Stimulated activated CD4-positive, alpha-beta T cell treated with anti-CD3 and anti-CD28 coated beads, TNF-alpha, amount 100 ng/mL, for 24 hours (primary cell): ENCODE results near the gene UNC5C.

Source experiments
- DNase-seq, 3 experiments: peaks; one replicate each; pipeline ENCODE4 v3.0.0-alpha.2; 2020; ENCODE audit warnings: low read depth in 3 of 3

Gene UNC5C

DNA sequence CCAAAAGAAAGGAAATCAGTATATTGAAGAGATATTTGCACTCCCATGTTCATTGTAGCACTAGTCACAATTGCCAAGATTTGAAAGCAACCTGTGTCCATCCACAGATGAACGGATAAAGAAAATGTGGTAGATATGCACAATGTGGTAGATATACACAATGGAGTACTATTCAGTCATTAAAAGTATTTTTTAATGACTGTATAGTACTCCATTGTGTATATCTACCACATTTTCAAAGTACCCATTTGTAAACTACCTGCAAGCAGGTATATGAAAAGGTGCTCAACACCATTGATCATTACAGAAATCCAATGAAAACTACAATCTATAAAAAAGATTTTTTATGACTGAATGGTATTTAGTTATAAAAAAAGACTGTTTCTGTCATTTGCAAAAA lies 200.4 kb downstream of the UNC5C start:
- no peak for DNase-seq

DNA sequence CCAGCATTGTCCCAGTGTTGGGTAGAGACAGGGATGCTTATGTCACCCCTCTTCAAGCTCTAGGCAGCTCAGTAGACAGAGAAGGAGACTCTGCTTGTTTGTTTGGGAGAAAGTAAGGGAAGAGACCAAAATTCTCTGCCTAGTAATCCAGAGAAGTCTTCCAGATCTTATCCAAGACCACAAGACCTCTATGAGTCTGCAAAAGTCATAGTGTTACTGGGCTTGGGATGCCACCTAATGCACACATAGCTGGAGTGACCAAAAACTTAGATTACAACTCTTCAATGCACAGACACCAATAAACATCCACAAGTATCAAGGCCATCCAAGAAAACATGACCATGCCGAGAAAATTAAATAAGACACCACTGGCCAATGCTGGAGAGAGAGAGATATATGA lies 205.5 kb downstream of the UNC5C start:
- no peak for DNase-seq

DNA sequence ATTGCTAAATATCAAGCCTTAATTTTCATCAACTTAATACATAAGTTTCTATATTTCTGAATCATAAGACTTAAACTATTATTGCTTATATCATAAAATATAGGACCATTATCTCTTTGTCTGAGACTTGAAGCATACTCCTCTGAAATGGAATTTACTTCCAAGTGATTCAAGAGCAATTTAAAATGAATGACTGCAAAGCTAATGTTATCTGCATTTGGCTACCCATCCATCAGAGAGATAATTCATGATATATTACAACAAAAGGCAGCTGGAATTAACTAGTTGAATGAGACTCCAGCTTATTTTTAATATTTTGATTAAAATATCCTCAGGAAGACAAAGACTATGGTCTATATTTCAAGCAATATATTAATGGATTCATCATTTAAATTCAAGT lies 208.6 kb downstream of the UNC5C start:
- no peak for DNase-seq

DNA sequence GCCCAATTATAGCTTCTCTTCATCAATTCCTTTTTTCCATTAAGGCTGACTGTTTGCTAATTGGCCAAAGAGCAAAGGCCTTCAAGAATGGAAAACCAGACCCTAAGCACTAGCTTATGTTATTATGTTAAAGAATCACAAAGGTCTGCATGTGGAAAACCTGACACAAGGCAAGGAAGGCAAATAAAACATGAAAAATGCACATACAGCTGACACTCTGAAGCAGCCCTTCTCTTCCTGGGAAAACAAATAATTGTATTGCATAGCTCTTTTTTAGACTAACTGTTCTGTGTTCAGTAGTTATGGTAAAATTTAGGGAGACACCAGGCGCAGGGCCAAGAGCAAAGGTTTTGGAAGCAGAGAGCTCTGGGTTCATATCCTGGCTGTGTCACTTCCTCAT lies 223.1 kb downstream of the UNC5C start:
- no peak for DNase-seq

DNA sequence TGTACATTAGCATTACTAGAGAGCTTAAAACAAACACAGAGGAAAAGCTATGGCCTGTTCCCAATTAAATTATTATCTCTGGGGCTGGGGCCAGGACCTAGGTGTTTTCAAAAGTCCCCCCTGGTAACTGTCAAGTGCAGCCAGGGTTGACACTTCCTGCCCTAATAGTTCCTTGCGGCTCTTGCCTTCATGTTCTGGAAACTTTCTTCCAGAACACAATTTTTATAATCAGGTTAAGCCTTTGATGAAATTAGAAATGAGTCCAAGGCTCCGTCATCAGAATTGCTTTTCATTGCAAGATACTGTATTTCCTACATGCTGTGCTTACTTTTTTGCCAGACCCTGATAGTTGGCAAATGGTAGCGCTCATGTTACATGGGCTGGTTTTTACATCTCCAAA lies 229.6 kb downstream of the UNC5C start:
- no peak for DNase-seq

DNA sequence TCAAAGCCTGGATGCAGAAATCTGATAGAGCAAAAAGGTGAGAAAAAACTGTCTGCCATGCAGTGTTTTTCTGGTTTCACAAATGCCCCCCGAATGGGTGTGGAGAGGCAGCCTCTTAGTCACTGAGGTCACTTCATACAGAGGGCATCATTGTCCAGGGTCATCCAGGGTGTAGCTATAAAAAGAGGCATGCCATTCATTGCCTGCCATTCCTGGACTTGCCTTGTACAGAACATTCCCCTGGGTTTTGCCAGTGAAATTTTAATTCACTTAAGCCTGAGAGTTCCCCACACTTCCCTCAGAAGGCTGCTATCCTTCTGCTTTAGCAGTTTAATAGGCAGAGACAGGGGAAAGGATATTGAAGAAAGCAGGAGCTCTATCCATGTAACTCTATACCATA lies 230.3 kb downstream of the UNC5C start:
- no peak for DNase-seq

DNA sequence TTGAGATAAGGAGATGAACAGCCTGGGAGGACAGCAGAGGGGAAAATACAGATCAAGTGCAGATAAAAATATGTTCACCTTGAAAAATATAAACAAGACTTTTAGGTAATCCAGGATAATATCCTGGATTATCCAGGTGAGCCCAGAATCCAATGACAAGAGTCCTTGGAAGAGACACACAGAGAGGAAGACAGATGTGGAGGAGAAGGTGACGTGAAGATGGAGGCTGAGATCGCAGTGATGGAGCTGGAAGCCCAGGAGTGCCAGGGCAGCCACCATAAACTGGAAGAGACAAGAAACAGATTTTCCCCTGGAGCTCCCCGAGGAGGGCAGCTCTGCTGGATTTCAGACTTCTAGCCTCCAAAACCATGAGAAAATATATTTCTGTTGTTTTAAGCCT lies 230.7 kb downstream of the UNC5C start:
- DNase-seq = no peak

DNA sequence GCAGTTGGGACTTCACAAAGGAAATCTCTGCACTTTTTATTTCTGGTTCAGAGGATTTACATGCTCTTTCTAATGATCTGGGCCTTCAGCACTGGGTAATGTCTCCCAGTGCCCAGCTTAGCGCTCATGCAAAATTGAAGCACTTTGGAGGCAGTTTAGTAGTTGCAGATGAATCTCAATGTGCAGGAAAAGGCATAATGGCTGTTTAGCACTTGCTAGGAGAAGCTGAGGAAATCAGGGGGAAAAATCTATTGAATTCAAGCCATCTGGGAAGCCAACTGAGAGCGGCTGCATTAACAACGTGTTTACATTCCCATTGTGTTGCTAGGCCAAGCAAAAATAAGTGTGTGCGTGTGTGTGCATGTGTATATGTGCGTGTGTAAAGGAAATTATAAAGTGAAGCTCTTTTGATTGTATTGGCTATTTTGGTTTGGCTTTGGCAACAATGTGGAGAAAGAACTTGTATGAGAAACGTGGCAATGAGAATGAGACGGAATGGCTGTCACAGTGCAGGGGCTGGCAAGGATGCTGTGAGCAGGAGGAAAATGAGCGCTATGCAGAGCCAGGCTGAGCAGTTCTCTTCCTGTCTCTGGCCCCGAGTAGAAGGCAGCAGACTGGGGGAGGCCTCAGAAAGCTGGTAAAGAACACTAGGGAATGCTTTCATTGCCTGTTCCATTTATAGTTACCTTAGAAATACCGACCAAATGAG lies 231.5 kb downstream of the UNC5C start:
- DNase-seq = no peak

DNA sequence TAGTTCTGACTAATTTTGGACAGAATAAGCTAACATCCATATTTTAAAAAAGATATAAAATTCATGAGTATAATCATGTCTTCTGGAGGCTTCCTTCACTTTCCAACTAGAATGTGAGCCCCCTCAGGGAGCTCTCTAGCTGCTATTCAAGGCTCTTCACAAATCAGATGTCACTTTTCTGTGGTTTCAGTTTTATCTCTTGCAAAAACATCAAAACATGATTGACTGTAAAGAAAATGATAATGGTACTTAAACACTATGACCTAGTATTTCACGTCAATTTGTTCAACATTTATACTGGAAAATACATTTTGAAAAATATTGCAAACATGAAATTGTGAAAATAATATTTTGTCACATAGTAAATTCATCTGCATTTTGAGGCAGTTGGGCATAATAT lies 234.2 kb downstream of the UNC5C start:
- DNase-seq = no peak

DNA sequence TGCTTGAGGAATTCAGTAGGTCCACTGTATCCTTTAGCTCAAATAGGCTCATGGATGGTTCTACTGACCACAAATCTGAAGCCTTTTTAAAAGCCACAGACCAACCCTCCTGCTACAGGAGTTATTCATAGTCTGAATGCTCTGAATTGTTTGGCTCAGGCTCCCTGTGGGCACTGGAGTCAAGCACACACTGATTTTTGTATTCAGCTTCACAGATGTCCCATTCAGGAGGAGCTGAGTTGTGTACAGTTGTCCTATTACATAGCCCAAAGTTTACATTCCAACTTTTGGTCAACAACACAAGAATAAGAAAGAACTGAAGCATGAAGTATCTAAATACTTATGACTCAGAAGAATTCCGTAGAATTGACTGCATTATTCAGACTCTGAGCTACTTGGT lies 243.9 kb downstream of the UNC5C start:
- DNase-seq = no peak

DNA sequence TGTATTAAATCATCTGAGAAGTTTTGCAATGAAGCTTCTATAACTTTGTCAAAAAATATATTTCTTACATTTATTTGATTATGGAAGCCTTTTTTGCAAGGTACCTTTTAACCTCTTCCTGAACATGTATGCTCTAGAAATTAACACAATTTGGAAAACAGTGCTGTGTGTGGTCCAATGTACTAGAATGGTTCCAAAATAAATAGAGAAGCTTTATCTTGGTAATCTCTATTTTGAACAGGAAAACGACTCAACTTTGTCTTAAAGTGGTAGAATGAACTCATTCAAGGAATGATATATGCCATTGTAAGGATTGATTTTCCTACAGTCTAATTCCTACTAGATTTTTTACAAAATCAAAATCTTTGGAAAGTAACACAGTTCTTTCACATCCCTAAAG lies 248.5 kb downstream of the UNC5C start:
- DNase-seq = no peak

DNA sequence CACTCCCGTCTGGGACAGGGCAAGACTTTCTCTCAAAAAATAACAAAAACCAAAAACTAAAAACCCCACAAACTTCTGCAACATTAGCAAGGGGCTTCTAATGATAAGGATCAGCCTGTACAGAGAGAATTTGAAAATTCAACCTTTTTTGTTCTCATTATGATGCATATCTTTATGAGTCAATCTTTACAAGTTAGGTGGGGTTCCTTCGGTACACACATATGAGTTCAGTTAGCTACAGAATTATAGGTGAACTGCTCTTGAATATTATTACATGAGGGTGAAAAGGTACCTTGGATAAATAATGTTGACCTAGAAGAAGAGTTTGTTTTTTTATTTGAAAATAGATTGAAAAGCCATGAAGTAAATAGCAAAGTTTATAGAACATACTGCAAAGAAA lies 252.7 kb downstream of the UNC5C start:
- DNase-seq = no peak

DNA sequence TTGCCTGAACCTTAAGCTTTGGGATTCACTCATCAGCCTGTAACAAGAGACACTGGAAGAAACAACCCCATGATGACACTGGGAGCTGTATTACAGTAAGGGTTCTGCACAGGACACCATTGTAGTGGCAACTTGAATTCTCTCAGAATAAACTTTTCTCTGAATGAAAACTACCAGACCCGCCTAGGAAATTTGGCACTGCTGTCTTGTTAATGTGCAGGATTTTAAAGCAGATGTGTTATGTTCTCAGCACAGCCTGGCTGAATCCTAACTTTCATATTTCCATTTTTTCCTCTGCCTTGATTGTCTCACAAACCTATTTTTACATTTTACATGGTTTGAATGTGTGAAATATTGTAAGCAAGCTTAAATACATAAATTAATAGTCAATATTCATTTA lies 253.6 kb downstream of the UNC5C start:
- no peak for DNase-seq

DNA sequence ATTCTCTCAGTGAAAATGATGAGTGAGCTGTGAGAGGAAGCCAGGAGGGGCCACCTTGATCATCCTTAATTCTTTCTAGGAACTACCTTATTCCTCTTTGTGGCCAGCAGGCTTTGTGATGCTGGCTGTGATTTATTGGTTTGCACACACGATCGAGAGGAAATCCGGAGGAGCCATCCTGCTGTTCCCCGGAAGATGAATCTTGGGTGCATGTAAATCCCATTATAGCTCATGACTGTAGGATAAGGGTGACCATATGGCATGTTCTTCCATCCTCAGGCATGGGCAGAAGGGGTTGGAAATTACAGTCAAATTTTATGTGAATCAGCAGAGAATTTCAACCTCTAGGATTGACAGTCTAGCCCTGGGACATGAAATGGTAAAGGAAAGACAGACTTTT lies 254.5 kb downstream of the UNC5C start:
- DNase-seq = no peak

DNA sequence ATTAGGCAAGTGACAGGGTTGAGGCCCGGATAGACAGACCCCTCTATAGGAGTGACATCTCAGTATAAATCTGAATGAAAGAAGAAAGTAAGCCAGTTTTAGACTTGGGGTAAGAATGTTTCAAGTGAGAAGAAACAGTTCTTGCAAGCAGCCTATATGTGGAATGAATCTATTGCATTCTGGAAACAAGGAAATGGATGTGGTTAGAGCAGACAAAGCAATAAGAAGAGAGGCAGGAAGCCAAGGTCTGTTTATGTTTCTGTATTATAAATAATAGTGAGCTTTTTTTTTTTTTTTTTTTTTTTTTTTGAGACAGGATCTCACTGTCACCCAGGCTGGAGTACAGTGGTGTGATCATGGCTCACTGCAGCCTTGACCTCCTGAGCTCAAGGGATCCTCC lies 255.8 kb downstream of the UNC5C start:
- DNase-seq = no peak

DNA sequence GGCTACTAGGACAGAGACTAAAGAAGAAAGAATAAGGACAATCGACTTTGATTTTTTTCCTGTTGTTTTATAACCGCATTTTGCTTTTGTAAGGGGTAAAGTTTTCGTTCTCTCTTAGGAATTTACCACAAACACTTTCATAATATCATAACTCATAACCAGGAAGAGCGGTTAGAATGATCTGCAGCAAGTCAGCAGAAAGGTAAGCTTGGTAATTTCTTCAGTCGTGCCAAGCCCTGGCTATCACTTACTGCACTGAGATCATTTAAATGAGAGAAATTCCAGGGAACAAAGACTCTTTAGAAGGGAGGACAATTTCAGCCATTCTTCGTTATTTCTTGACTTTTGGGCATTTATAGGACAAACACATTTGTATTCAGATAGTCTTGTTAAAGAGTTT lies 258.1 kb downstream of the UNC5C start:
- no peak for DNase-seq

DNA sequence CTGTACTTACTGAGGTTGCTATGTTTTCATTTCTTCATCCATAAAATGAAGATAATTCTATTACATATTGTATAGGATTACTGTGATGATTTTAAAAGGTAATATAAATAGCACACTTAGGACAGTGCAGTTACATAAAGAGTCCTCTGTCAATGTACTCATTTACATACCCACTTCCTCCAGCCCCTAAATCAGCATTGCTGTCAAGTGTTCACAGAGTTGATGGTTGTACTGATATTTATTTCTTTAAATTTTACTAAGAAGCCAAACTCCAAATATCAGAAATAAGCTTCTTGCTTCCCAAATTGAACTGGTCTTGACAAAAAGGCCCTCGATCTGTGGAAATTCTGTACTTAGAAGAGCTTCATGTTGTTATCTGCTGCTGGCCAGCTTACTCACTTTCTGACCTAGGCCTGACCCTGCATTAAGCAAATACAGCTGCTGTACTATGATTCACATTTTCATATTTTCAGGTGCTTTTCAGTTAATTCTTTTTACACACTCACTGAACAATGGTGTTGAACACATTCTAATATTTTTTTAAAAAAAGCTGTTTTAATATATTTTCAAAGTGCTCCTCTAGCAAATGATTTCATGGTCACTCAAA lies 259.6 kb downstream of the UNC5C start:
- DNase-seq = no peak

DNA sequence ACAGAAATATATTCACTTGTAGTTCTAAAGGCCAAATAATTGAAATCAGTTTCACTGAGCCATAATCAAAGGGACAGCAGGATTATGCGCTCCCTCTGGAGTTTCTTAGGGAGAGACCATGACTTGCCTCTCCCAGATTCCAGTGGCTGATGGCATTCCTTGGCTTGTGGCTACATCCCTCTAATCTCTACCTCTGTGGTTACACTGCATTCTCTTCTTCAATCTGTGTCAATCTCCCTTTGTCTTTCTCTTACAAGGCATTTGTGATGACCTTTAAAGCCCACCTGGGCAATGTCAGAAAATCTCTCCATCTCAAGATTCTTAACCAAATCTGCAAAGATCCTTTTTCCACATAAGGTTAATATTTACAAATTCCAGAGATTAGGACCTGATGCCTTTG lies 260.2 kb downstream of the UNC5C start:
- no peak for DNase-seq

DNA sequence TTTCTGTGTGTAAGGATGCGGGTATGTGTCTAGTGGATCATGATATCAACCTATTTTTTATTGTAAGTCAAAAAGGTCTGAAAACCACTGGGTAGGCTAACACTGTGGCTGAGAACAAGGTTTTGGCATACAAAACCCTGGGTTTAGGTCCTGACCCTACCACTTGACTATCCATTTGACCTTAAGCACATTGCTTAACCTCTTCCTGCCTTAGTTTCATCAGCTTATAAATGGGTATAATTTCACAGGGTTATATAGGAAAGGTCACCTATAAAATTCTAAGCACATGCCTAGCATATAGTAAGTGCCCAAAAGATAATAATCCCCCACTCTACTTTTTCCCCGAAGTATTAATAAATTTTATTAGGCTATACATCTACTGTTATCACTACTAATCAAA lies 263.0 kb downstream of the UNC5C start:
- DNase-seq = no peak

DNA sequence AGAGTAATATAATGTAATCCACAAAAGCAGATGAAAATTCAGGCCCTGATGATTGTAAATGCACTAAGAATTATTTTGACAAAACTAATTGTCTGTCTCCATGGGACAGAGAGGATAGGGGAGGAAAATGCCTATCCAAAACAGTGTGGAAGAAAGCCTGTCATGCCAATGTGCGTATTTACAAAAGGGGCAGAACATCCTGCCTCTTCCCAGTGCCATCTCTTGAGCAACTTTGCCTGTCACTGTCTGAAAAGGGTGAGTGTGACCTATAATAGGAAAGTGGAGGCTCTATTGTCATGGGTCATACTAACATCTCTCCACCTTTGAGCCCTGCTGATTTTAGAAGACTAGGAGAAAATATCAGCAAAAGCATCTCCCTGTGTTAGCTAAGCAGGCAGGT lies 264.1 kb downstream of the UNC5C start:
- no peak for DNase-seq

DNA sequence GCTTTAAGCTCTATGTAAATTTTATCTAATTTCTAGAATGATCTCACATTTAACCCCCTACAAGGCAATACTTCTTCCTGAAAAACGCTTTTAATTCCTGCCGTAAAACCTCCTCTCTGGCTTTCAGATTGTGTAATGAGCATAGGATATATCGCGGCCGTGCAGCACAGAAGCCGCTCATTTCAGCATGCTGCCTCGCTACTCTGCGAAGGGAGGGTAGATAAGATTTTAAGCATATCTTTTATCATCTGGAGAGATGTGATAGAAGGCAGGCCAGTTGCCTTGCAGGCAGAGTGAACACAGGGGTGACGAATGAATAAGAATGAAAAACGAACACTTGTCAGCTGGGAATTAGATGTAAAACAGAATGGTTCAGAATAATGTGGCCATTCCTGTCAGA lies 265.5 kb downstream of the UNC5C start:
- no peak for DNase-seq

DNA sequence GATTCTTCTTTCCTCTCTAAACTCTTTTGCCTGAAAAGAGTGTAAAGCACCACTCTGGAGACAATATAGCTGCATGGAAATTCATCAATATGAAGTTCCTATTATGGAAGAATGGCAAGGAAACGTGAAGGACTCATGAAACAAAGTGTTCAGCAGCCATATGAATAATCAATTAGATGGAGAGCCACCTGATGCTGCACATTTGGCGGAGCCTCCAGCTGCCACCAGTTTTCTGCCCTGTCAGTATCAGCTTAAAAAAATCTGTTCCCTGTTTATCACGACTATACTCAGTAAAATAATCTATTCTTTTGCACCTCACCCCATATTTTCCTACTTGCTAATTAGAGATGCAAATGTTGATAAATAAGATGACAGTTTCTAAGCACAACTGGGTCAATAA lies 276.0 kb downstream of the UNC5C start:
- no peak for DNase-seq

DNA sequence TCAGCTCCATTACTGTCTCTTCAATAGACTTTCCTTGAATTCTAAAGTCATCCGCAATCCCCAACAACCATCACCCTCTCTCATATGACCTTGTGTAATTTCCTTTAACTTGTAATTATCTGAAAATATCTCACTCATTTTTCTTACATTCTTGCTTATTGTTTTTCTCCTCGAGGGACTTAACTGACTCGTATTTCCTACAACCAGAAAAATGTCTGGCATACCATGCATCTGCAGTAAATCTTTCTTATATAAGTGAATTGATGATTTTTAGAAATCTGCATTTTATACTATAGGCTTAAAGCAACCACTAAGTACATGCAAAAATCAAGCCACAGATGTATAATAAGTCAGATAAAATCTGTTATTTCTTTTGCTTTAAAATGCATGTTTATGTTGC lies 276.7 kb downstream of the UNC5C start:
- no peak for DNase-seq
